Astrocyte (in vitro differentiated cells and primary cell): Measurements from ENCODE around the gene PPFIBP1. TPM values are rescaled to one million over a fixed set of nuclear protein-coding genes. Genes with fewer than 3 reads are reported as not detected.
A peak's percentile ranks its signal among the peaks of the same experiment; 100 is the strongest.
"Not testable (repeated sequence)": the region's sequence is repeated elsewhere in the genome, so short reads cannot be mapped to it uniquely, and the experiment has no call there.

ENCODE experiments used
- DNase-seq: peaks from one replicate; pipeline ENCODE4 v3.0.0-alpha.2; 2010; ENCODE audit warnings: low read depth
- FAIRE-seq: peaks from 2 replicates; lab custom pipeline; 2011; peaks lifted over from hg19 to GRCh38; lab: Jason Lieb, UNC
- H2AFZ ChIP-seq: 2 replicates; pipeline ENCODE4 v1.6.0; 2012; ENCODE audit warnings: low read depth, low read length, inconsistent platforms
- H3K27ac ChIP-seq: 2 replicates; pipeline ENCODE4 v1.5.1; 2011; ENCODE audit warnings: low read depth, low read length, inconsistent platforms
- H3K27me3 ChIP-seq: 2 replicates; pipeline ENCODE4 v1.6.0; 2011; ENCODE audit warnings: low read length, inconsistent platforms; ENCODE audit not compliant: insufficient read depth
- H3K36me3 ChIP-seq: 2 replicates; pipeline ENCODE4 v1.5.1; 2011; ENCODE audit warnings: low read length, inconsistent platforms; ENCODE audit not compliant: insufficient read depth
- H3K4me1 ChIP-seq: 2 replicates; pipeline ENCODE4 v1.5.1; 2011; ENCODE audit warnings: low read length, inconsistent platforms; ENCODE audit not compliant: insufficient read depth
- H3K4me2 ChIP-seq: 2 replicates; pipeline ENCODE4 v1.6.0; 2012; ENCODE audit warnings: low read length, inconsistent platforms
- H3K4me3 ChIP-seq: 2 replicates; pipeline ENCODE4 v1.5.1; 2011; ENCODE audit warnings: low read depth, mild to moderate bottlenecking, low read length, inconsistent platforms; ENCODE audit not compliant: insufficient read depth
- H3K79me2 ChIP-seq: 2 replicates; pipeline ENCODE4 v1.6.0; 2012; ENCODE audit warnings: mild to moderate bottlenecking, low read length, inconsistent platforms; ENCODE audit not compliant: insufficient read depth
- H3K9ac ChIP-seq: 2 replicates; pipeline ENCODE4 v1.6.0; 2012; ENCODE audit warnings: mild to moderate bottlenecking, low read length, inconsistent platforms
- H3K9me3 ChIP-seq: 2 replicates; pipeline ENCODE4 v1.5.1; 2012; ENCODE audit warnings: low read depth, mild to moderate bottlenecking, low read length, inconsistent platforms; ENCODE audit not compliant: insufficient read depth
- H4K20me1 ChIP-seq: 2 replicates; pipeline ENCODE4 v1.6.0; 2012; ENCODE audit warnings: low read length, inconsistent platforms; ENCODE audit not compliant: insufficient read depth
- H3K27ac Mint-ChIP-seq: one replicate; pipeline ENCODE4 v1.8.0; 2021; ENCODE audit warnings: mild to moderate bottlenecking, mixed read lengths; ENCODE audit not compliant: unreplicated experiment
- H3K27me3 Mint-ChIP-seq: one replicate; pipeline ENCODE4 v1.8.0; 2021; ENCODE audit warnings: low read depth, mixed read lengths; ENCODE audit not compliant: unreplicated experiment
- H3K36me3 Mint-ChIP-seq: one replicate; pipeline ENCODE4 v1.8.0; 2021; ENCODE audit warnings: low read depth, mixed read lengths; ENCODE audit not compliant: unreplicated experiment
- H3K4me1 Mint-ChIP-seq: one replicate; pipeline ENCODE4 v1.8.0; 2021; ENCODE audit warnings: low read depth, mixed read lengths; ENCODE audit not compliant: unreplicated experiment
- H3K4me3 Mint-ChIP-seq: one replicate; pipeline ENCODE4 v1.8.0; 2021; ENCODE audit warnings: mild to moderate bottlenecking, moderate library complexity, mixed read lengths; ENCODE audit not compliant: unreplicated experiment
- H3K9me3 Mint-ChIP-seq: one replicate; pipeline ENCODE4 v1.8.0; 2021; ENCODE audit warnings: mild to moderate bottlenecking, mixed read lengths; ENCODE audit not compliant: unreplicated experiment
- CTCF ChIP-seq: IDR thresholded peaks from 2 replicates; pipeline ENCODE4 v1.5.1; 2011; ENCODE audit warnings: low read depth, mild to moderate bottlenecking, inconsistent platforms, low read length, moderate library complexity; ENCODE audit not compliant: insufficient read depth
- EZH2 ChIP-seq: IDR thresholded peaks from 2 replicates; pipeline ENCODE4 v1.6.1; 2012; ENCODE audit warnings: mild to moderate bottlenecking, low read length, inconsistent platforms; ENCODE audit not compliant: insufficient read depth
- total RNA-seq: library from RNA; stranded (reverse); gene quantifications from 2 replicates; pipeline ENCODE4 v1.2.1, GENCODE V29; 2021

Gene PPFIBP1
- total RNA-seq, 1 donor from 2014 or later: 147 TPM

GRCh38 chr12:27623645-27624044 is 99.6 kb downstream of the PPFIBP1 start:
- Histone ChIP-seq H3K79me2 (peaks cover 66% of the 10 kb centered on the region), H3K9ac (peak overlapping the region; percentile 56), H3K9me3 (no peaks in the 10 kb centered on the region), H3K4me3 (no peak overlapping the region), H3K36me3 (no peaks in the 10 kb centered on the region), H3K4me2 (peak overlapping the region; percentile 54), H3K4me1 (peaks cover 67% of the 10 kb centered on the region), H2AFZ (no peak overlapping the region), H3K27ac (peak overlapping the region; percentile 62), H4K20me1 (no peaks in the 10 kb centered on the region), H3K27me3 (no peaks in the 10 kb centered on the region)
- Mint-ChIP-seq H3K4me3 (peak overlapping the region; percentile 40), H3K9me3 (no peaks in the 10 kb centered on the region), H3K27me3 (no peaks in the 10 kb centered on the region), H3K27ac (peak overlapping the region; percentile 4), H3K4me1 (peaks cover 61% of the 10 kb centered on the region), H3K36me3 (no peaks in the 10 kb centered on the region)
- TF ChIP-seq EZH2 (no peak), CTCF (no peak)
- FAIRE-seq: no peak
- DNase-seq: peak; percentile 85

- Mint-ChIP-seq H3K9me3 (no peaks in the 10 kb centered on the region), H3K4me1 (peaks cover 52% of the 10 kb centered on the region), H3K36me3 (no peaks in the 10 kb centered on the region), H3K4me3 (peak overlapping the region; percentile 16), H3K27me3 (no peaks in the 10 kb centered on the region), H3K27ac (no peak overlapping the region)
- H3K4me1 ChIP-seq: peaks cover 61% of the 10 kb centered on the region
- peaks cover 74% of the 10 kb centered on the region for H3K79me2 ChIP-seq
- H4K20me1 ChIP-seq: no peaks in the 10 kb centered on the region
- peak overlapping the region; percentile 62 for H3K27ac ChIP-seq
- H3K4me2 ChIP-seq: peak overlapping the region; percentile 54
- H3K9ac ChIP-seq: peak overlapping the region; percentile 56
- TF ChIP-seq EZH2: no peak
- TF ChIP-seq CTCF: no peak
- H3K27me3 ChIP-seq: no peaks in the 10 kb centered on the region
- no peaks in the 10 kb centered on the region for H3K9me3 ChIP-seq
- no peak for FAIRE-seq
- DNase-seq: peak; percentile 25
- no peaks in the 10 kb centered on the region for H3K36me3 ChIP-seq
- no peak overlapping the region for H3K4me3 ChIP-seq
- H2AFZ ChIP-seq: no peak overlapping the region
These were observed 100.6 kb downstream of the PPFIBP1 start for GRCh38 chr12:27624586-27624985.

GRCh38 chr12:27627123-27627852 is 103.3 kb downstream of the PPFIBP1 start:
- Histone ChIP-seq H3K4me2 (peak overlapping the region; percentile 79), H4K20me1 (no peaks in the 10 kb centered on the region), H3K4me1 (peaks cover 54% of the 10 kb centered on the region), H3K27ac (peak overlapping the region; percentile 91), H3K36me3 (no peaks in the 10 kb centered on the region), H3K9me3 (no peaks in the 10 kb centered on the region), H3K4me3 (peak overlapping the region; percentile 6), H3K27me3 (no peaks in the 10 kb centered on the region), H2AFZ (no peak overlapping the region), H3K9ac (peak overlapping the region; percentile 79), H3K79me2 (peaks cover 77% of the 10 kb centered on the region)
- H3K27ac Mint-ChIP-seq: peak overlapping the region; percentile 18
- no peak overlapping the region for H3K4me3 Mint-ChIP-seq
- no peaks in the 10 kb centered on the region for H3K9me3 Mint-ChIP-seq
- DNase-seq (peak; percentile 88), FAIRE-seq (peak; percentile 81)
- H3K27me3 Mint-ChIP-seq: no peaks in the 10 kb centered on the region
- TF ChIP-seq CTCF (no peak), EZH2 (no peak)
- no peaks in the 10 kb centered on the region for H3K36me3 Mint-ChIP-seq
- peaks cover 41% of the 10 kb centered on the region for H3K4me1 Mint-ChIP-seq

GRCh38 chr12:27627853-27628469 is 104.0 kb downstream of the PPFIBP1 start:
- H3K27ac Mint-ChIP-seq, H3K36me3 ChIP-seq, DNase-seq, H3K36me3 Mint-ChIP-seq, H2AFZ ChIP-seq, H3K4me3 Mint-ChIP-seq, H3K9me3 ChIP-seq, H3K27me3 ChIP-seq, H3K9me3 Mint-ChIP-seq, H3K27me3 Mint-ChIP-seq, H4K20me1 ChIP-seq: not testable (repeated sequence)
- peak; percentile 32 for FAIRE-seq
- H3K4me1 Mint-ChIP-seq: peaks cover 35% of the 10 kb centered on the region
- H3K4me3 ChIP-seq: peak overlapping the region; percentile 20
- H3K79me2 ChIP-seq: peaks cover 79% of the 10 kb centered on the region
- peaks cover 48% of the 10 kb centered on the region for H3K4me1 ChIP-seq
- H3K27ac ChIP-seq: peak overlapping the region; percentile 91
- H3K4me2 ChIP-seq: peak overlapping the region; percentile 79
- peak overlapping the region; percentile 79 for H3K9ac ChIP-seq
